Stimulated activated CD4-positive, alpha-beta T cell treated with anti-CD3 and anti-CD28 coated beads, Interleukin-1b, Interleukin-23, amount 100 ng/mL, for 48 hours (primary cell): ENCODE results near the gene RBM15B.
"Not testable (repeated sequence)": the region's sequence is repeated elsewhere in the genome, so short reads cannot be mapped to it uniquely, and the experiment has no call there.

Experiments
- DNase-seq: peaks from one replicate; pipeline ENCODE4 v3.0.0-alpha.2; 2020

RBM15B gene

GRCh38 chr3:51391075-51391565 lies at the start of gene RBM15B:
Gene RBM15B, plus strand, starts transcription at chr3:51391285. Its CDS starts 115 bp downstream, at chr3:51391400.
- peak; percentile 97 for DNase-seq

GRCh38 chr3:51343918-51344687 lies 47.0 kb upstream of the RBM15B start:
- DNase-seq, result no peak

- DNase-seq, result no peak
Measured at GRCh38 chr3:51350751-51351150, 40.3 kb upstream of the RBM15B start.

- DNase-seq, result no peak
Measured at GRCh38 chr3:51353131-51353530, 38.0 kb upstream of the RBM15B start.

DNA sequence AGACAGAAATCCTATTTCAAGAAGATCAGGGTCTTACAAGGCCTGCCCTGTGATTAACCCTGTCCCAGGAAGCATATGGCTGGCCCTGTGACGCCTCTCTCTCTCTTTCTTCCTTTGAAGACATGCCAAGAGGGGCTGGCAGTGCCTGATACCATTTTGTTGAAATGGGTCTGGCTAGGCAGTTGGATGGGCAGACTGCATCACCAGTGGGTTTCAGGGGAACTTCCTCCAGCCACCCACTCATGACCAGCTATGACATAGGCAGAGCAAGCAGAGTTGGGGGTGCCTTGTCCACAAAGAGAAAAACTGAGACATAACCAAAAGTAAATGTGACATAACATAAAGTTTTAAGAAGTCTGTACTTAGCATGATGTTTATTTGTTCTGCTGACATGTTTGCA lies 37.4 kb upstream of the RBM15B start:
- no peak for DNase-seq

GRCh38 chr3:51354172-51354571 lies 36.9 kb upstream of the RBM15B start:
- no peak for DNase-seq

GRCh38 chr3:51354731-51355615 lies 36.1 kb upstream of the RBM15B start:
- no peak for DNase-seq

GRCh38 chr3:51355891-51356578 lies 35.0 kb upstream of the RBM15B start:
- no peak for DNase-seq

GRCh38 chr3:51357856-51358255 lies 33.2 kb upstream of the RBM15B start:
- DNase-seq, result no peak

DNA sequence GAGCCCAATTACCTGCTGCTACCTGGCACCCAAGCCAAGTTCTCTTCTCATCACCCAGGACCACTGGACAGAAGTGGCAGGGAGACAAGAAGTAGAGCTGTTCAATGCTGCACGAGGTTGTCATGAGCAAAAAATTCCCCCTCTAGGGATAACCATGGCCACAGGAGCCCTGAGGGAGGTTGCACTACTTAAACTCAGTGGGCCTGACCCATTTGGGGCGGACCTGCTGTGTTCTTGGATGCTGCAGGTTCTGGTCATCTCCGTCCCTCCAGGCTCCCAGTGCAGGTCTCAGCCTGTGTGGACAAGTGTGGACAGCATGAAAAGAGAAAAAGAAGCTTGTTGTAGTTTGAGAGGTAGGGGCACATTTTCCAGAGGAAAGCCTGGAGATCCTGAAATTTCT lies 32.1 kb upstream of the RBM15B start:
- DNase-seq, result no peak

- DNase-seq, result no peak
Measured at GRCh38 chr3:51360806-51361205, 30.3 kb upstream of the RBM15B start.

- DNase-seq, result no peak
Measured at GRCh38 chr3:51361746-51362145, 29.3 kb upstream of the RBM15B start.

DNA sequence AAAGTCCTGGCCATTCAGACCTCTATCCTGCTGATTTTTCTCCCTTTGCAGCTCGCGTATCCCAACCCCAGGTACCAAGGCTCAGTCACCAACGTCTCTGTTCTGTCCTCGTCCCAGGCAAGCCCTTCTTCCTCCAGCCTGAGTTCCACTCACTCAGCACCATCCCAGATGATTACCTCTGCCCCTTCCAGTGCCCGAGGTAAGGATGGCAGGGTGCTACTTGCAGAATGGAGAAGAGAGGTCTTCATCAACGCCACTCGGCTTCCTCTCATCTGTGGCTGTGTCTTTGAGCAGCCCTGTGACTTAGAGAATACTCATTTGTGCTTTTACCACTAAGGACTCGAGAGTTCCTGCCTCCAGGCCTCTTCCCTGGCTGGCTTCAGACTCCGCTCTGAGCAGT lies 28.6 kb upstream of the RBM15B start:
- DNase-seq, result no peak

GRCh38 chr3:51368276-51368675 lies 22.8 kb upstream of the RBM15B start:
- not testable (repeated sequence) for DNase-seq

- DNase-seq, result no peak
Measured at GRCh38 chr3:51371943-51372557, 19.0 kb upstream of the RBM15B start.

- DNase-seq, result no peak
Measured at GRCh38 chr3:51373658-51374421, 17.2 kb upstream of the RBM15B start.

GRCh38 chr3:51374456-51374855 lies 16.6 kb upstream of the RBM15B start:
- no peak for DNase-seq

- DNase-seq, result no peak
Measured at GRCh38 chr3:51375136-51375535, 15.9 kb upstream of the RBM15B start.

GRCh38 chr3:51375571-51375970 lies 15.5 kb upstream of the RBM15B start:
- no peak for DNase-seq

DNA sequence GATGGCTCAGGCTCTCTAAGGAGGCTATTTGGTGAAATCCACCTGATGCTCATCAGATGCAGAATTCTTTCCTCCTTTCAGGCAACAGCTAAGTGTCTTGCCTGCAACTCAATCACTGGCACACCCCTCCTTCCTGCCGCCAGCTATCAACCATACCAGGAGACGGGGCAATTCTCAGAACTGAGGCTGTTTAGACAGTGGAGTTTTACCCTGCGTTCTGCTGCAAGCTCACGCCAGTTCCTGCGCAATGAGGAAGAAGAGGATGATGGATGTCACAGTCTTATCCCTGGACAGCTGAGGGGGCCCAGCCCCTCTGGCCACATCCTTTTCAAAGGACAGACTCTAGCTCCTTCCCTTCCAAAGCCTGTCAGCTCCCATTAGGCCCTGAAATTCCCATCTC lies 13.0 kb upstream of the RBM15B start:
- no peak for DNase-seq

DNA sequence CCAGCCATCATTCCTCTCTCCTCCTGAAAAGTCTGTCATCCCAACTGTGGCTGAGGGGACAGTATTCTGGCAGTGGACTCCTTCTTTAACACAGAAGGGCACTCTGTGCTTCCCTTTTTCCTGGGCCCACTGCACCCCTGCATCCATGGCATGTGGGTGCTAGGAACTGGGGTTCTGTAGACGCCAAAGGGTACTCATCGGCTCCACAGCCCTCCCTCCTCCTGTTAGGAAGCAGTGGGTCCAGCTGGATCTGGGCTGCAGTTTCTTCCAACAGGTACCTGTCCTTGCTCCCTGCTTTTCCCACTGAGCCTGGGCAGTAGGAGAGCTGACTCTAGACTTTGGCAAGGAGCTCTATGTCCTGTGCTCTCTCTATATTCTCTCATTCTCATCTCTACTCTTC lies 12.4 kb upstream of the RBM15B start:
- DNase-seq, result no peak

DNA sequence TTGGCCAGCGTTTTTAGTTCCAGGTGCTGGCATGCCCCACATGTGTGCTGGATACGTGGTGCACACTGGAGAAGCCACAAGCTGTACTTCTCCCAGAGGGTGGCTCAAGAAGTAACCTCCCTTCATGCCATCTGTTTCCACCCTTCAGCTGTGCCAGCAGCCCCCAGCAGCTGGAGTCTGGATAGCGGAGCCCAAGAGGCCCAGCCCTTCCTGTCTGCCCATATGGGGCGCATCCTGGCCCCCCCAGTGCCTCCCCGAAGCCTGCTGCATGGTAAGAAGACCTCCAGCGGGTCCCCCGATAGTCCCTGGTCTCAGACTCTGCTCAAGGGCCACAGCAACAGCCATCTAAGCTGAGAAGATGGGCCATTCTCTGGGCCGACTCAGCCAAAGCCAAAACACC lies 11.8 kb upstream of the RBM15B start:
- DNase-seq, result no peak
